CMK (cell line): Measurements from ENCODE around the gene ALDOC.
"Not testable (repeated sequence)": the region's sequence is repeated elsewhere in the genome, so short reads cannot be mapped to it uniquely, and the experiment has no call there.

Source experiments
- DNase-seq: peaks from one replicate; pipeline ENCODE4 v3.0.0-alpha.2; 2010; ENCODE audit warnings: low read depth

ALDOC gene

DNA sequence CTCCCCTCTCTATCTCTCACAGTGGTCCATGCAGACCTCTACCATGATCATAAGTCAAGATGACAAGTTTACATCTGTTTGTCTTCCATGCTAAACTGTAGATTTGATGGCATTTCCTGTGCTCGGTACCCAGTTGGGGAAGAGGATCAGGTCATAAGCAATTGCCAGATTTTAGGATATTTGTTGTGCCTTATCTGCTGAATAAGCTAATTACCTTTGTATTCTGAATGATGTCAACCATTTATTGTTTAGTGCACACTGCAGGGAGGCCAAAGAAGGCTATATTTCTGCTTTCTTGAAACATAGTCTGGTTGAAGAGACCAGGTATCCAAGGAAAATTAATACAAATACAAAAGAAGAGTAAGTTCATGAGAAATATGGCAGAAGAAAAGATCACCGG is 5.8 kb upstream of the ALDOC start:
- no peak for DNase-seq

DNA sequence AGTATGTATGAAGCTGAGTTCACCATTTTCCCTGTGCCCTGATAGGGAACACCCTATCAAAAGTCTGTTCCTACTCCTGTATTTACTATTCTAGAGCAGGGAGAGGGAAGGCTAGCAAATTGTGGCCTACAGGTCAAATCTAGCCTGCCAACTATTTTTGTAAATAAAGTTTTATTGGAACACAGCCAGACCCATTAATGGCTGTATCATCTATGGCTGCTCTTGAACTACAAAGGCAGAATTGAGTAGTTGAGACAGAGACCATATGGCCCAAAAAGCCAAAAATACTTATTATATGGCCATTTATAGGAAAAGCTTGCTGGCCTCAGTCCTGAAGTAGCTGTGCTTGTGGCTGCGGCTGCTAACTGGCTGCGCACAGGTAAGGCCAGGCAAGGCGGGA is 4.3 kb upstream of the ALDOC start:
- no peak for DNase-seq

DNA sequence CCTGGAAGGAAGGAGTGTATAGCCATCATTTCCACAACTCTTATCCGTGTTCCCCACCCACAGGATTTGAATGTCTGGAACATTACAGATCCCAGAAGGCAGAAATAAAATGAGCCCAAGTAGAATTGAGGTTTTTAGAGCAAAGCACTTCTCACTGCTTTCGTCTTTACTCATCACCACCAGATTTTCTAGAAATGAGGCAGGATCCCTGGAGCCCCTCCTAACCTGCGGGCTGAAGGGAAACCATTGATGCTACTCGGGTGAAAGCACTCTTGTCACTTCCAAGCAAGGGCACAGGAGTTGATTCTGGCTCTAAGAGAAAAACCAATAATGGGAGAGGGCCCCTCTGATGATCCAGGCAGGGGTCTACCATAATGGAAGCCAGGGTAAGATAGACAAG is 2.8 kb upstream of the ALDOC start:
- DNase-seq: no peak

DNA sequence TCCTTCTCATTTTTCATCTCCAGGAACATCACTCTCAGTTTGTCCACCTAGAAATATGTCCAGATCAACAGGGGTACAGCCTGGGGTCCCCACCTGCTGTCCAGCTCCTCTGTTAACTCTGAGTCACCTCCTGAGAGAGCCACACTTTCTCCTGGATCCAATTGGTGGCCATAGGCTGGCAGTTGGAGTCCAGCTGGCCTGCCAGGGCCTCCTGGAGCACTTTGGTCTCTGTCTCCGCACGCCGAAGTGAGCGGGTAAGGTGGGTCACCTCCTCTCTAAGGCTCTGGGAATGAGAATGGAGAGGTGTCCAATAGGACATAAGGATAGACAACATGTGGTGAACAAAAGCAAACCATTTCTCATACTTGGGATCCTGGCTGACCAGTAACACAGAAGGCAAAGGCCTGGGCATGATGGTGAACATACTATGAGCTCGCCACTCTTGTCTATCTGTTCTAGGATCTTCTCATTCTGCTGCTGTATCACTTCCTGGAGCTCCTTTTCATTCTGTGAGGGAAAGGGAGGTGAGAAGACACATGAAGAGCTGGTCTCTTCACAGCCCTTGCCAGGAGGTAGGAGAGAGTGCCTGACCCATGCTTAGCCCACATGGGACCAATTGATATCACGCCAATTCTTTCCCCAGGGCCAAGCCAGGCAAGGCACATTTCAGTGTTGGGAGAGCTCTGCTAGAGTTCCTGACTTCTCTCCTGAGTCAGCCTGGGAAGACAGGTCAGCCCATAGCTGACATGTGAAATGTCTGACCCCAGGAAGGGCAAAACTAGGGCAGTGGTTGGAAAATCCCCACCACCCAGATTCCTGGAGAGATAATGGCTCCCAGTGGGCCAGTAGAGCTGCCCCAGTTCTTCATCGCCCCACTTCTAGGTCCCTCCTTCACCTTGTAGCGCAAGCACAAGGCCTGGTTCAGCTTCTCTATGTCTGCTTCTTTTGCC is 1.8 kb upstream of the ALDOC start:
- no peak for DNase-seq

DNA sequence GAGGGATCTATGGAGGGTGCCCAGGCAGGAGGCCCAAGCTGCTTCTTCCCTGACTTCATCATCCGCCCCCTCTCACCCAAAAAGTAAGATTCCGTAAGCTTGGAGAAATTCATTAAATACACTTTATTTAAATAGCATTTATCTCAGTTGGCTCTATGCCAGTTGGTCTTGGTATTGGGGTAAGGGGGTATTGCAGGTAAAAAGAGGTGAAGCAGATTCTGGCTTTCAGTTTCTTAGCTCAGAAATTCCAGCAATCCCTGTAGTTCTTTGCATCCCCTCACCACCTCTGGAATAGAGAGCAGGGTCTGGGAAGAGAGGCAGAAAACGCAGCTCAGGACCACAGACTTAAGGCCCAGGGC is 750 bp upstream of the ALDOC start:
- no peak for DNase-seq

DNA sequence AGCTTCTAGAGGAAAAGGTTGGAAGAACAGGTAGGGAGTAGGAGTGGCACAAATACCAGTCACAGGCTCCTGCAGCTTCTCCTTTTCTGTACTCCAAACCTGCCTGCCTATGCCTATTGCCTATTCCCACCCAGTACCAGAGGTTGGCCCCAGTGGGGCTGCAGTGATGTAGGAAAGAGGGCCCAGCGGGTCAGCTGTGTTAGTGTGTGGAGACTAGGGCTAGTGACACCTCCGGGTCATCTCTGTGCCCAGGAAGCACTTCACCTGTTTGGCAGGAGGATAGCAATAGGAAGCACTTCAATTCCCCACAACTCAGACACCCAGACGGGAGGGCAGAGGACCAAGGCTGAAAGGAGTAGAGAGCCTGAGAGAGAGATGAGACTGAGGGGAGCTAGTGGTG is 679 bp downstream of the ALDOC start:
- DNase-seq: not testable (repeated sequence)

DNA sequence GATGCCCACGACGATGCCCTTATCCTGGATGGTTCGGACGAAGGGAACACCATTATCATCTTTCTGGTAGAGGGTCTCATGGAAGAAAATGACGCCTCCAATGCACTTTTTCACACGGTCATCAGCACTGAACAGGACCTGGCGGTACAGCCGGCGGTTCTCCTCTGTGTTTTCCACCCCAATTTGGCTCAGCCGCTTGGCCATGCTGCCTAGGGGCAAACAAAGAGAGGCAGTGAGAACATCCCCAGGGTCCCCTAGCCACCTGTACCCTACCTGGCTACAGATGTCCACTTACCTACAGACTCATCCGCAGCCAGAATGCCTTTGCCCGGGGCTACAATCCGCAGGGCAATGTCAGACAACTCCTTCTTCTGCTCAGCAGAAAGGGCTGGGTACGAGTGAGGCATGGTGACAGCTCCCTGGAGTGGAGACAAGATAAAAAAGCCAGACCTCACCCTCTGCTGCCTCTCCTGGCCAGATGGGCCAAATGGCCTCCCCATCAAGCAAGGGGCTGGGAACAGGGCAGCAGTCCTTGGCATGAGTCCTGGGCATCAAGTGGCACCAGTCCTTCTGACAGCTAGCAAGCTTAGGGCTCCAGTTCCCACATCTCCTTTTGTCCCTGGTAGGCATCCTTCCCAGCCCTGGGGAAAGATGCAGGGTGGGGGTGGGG is 1.4 kb downstream of the ALDOC start:
- DNase-seq: no peak

DNA sequence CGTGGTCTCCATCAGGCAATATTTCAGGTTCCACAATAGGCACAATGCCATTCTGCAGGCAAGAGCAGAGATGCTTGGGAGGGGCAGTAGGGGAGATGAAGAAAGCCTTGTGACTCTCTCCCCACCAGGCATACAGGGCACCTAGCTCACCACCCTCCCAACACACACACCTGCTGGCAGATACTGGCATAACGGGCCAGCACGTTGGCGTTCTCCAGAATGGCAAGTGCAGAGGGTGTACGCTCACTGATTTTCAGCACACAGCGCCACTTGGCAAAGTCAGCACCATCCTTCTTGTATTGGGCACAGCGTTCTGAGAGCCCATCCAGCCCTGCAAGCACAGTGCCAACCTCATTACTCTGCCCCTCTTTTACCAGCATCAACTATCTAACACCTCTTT is 2.2 kb downstream of the ALDOC start:
- no peak for DNase-seq

DNA sequence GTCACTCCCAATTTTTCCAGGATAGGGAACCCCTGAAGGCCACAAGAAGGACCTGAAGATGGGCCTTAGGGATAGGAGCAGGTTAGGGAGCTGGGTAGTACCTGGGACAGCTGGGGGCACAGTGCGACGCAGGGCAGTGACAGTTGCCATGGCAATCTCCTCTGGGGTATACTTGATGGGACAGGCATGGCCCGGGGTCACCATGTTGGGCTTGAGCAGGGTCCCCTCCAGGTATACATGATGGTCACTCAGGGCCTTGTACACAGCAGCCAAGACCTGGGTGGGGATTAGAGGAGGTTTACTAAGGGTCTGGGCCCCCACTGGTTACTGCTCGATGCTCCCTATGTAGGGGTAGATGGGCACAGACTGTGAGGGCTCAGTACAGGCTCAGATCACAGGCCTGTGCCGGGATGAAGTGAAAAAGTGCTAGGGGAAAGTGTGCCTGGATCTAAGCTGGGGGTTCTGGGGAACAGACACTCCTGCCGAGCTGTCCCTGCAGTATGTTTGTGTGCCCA is 2.7 kb downstream of the ALDOC start:
- no peak for DNase-seq

DNA sequence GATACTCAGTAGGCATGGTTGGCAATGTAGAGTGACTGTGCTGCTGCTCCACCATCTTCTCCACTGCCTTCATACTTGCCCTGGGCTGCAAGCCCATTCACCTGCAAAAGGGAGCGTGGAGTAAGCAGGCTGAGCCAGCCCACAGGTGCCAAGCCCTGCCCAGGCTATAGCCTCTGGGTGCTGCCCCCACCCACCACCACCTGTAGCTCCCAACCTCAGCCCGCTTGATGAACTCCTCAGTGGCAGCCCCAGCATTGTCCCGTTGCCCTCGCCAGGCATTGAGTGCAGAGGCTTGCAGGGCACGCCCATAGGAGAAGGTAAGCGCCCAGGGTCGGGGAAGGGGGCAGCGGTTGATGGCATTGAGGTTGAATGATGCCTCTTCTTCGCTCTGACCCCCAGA is 3.2 kb downstream of the ALDOC start:
- DNase-seq: no peak

DNA sequence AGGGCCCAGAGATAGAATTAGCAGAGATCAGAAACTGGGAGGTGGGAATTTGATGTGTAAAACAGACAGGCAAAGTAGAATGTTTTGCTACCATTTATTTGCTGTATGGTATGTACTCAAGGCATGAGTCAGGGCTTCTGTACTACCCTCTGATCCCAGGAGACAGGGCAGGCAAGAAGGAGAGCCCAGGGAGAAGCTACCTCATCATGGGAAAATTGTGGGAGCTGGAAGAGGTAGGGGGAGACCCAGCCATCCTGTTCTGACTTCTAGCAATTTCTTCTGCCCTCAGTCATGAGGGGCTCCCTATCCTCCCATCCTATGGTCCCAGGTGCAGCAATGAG is 3.7 kb downstream of the ALDOC start:
- no peak for DNase-seq

DNA sequence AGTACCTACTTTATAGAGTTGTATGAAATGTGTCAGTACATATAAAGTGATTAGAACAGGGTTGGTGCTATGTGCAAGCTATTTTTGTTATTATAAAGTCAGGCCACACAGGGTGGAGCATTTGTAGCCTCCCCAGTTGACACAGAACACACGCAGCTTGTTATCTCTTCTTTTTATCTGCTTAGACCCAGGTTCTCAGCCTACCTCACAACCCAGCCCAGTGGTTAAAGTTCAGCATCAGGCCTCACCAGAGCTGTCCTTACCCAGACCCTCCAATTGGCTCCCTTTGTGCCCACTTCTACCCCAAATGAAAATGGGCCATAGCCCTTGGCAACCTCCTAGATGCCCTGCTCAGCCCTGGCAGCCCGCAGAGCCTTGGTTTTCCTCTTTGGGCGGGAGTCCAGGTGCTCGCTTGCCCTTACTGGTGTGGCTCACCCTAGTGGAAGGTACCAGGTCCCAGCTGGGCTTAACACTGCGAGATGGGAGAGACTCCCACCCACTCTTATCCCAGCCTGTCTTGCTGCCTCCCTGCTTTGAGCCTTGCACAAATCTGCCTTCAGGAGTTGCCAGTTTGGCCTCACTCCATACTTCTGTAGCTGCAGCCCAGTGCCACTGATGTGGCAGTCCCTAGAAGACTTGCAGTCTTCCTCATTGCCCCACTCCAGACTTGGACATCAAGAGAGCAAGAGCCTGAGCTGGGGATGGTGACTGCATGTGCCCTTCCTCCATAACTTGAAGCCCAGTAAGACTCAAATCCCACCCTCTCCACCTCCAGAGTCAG is 4.2 kb downstream of the ALDOC start:
- DNase-seq: no peak

DNA sequence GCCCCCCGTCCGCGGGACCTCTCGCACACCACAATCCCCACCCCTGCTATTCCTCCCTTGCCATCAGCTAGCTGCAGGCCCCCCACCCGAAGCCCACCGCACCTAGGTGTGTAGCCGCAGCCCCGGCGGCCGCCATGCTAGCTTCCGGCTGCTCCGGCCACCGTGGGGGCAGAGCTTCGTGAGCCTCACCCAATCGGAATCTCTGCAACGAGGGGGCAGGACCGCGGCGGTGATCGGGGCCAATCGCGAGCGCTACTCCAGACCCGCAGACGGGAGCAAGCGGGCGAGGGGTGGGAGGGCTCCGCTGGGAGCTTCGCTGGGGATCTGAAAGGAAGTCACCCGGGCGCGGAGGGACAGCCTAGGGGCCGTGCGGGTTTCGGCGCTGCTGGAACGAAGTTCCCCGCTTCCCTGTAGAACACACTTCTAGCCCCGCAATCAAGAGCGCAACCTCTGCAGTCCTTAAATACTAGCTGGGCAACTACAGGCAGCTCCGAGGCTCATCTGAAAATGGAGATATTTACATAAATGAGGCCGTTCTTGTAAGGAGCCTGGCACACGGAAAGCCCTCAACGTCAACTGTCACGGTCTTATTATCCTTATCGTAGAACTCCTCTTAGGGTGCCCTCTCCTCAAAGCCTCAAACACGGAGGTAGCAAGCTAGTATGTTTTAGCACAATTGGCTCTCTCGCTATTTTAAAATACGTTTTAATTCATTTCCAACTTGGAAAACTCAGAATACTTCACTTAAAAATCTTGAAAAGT is 5.2 kb downstream of the ALDOC start, which contains the start of gene PIGS:
PIGS (minus strand) TSS at position 164 of the 762 bp plus-strand sequence; CDS start at position 136, 28 bp downstream.
- DNase-seq: peak; percentile 83

DNA sequence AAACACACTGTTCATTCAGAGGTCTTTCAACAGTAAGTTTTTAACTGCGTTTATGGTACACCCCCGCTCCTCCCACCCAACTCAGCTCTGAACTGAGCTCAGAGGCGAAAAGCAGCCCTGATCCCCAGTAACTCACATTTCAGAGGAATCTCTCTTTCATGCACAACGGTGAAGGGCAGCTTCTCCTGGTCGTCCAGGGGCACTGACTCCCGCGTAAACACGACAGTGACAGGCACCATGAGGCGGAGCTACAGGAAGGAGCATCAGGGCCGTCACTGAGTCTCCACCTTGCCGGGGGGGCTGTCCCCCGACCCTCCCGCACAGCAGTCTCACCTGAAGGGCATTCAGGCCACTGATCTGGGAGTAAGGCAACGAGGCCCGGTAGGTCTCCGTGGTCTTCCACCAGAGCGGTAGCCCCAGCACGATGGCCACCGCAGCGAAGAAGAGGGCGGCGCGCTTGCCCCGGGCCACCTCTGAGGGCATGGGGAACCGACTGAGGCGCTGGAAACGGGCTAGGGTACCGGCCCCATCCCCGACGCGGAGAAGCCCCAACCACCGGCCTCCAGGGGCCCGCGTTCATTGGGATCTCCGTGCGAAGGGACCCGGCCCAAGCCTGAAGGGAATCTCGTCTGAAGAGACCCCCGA is 5.9 kb downstream of the ALDOC start:
- no peak for DNase-seq

DNA sequence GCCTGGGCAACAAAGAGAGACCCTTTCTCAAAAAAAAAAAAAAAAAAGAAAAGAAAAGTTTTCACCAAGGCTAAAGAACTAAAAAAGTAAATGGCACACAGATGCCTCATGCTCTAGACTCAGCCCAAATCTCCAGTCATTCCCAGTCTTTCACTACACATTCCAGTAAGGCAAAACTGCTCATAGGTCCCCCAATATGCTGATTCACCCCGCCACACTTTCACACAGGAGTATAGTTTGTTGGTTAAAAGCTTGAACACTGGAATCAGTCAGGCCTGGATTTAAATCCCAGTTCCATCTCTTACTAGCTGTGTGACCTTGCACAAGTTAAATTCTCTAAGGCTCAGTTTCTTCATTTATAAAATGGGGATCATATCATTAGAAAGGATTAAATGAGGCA is 7.2 kb downstream of the ALDOC start:
- no peak for DNase-seq

DNA sequence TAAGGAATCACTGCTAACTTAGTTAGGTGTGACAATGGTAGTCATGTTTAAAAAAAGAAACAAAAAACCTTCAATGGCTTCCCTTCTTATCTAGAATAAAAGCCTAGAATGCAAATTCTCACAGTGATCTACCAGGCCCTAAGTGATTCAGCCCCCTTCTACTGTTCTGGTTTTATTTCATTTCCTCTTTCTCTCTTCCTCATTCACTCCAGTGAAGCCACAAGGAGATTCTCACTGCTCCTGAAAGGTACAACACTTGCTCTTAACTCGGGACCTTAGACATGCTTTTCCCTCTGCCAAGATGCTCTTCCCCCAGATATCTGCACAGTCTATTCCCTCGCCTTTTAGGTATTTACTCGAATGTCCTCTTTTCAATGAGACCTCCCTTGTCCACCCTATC is 9.1 kb downstream of the ALDOC start:
- no peak for DNase-seq

DNA sequence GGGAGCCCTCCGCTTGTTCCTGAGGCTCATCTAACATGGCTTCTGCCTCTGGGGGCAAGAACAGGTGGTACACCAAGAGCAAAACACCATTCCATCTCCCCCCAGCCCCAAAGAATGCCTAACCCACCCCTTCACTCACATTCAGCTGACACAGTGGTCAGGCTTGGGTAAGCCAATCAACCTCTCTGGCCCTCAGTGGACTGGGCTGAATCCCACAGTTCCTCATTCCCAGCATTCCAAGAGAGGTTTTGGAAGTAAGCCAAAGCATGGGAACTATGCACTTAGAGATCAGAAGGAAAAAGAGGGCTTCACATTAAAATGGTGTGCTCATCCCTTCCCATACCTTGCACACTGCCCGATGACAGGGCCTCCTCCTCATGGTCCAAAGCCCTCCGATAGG is 13.2 kb downstream of the ALDOC start:
- DNase-seq: no peak

DNA sequence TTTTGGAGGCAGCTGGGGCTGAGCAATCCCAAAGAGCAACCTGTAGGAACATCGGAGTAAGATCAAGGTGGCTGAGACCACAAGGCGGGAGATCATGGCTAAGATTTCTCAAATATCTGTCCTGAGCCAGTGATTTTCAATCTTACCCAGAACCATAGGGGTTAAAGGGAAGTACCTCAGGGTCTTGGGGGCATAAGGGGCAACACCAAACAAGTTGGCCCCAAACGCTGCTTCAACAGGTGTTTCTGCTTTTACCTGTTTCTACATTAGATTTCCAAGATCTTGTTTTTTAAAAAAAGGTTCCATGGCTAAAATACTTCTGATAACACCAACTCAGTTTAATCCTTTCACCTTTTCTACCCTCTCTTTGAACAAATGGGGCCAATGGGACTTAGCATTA is 21.7 kb downstream of the ALDOC start:
- no peak for DNase-seq

DNA sequence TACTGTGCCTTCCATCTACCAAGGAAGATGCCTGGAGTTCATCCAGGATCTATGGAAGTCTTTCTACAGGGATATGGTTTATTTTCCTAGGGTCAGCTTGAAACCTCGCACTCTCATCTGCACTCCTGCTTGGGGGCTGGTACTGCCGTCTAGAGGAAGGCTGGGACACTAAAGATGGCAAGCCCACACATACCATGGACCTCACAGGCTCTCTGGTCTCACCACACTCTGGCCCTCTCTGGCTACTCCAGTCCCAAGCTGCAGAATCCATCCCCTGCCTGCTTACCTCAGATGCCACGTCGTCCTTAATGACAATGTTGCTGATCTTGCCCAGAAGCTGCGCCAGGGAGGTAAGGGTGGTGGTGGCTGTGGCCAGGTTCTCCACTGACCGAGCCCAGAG is 22.1 kb downstream of the ALDOC start:
- no peak for DNase-seq

DNA sequence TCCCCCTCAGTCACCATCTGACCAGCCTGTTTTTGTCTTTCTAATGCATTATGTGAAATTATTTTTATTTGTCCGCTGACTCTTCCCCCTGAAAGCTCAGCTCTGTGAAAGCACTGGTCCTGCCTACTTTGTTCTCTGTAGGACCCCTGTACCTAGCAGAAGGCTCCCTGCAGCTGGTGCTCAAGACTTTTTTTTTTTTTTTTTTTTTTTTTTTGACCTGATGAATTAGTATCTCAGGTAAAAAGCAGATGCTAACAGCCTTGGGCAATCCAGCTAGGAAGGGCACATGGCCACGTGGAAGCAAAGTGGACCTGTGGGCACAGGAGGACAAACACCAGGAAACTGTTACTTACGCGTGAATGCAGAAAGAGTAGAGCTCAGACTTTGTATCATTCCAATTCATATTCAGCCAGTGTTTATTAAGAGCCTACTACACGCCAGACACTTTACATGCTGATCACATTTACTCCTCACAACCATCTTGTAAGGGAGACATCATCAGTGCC is 23.6 kb downstream of the ALDOC start:
- no peak for DNase-seq
